Heart right ventricle (tissue), 16 donors: Measurements from ENCODE around the gene UNC13B. TPM values are rescaled to one million over a fixed set of nuclear protein-coding genes. Genes with fewer than 3 reads are reported as not detected.

Experiments used
- ATAC-seq, 8 donors: fragments of 200-7000 bp; cut with Tn5 transposase; one replicate each; pipeline ENCODE4 v1.9.1; 2020; ENCODE audit warnings: mild to moderate bottlenecking in 8 of 8, moderate library complexity in 8 of 8, moderate number of reproducible peaks in 1 of 8
- DNase-seq, 2 donors: peaks; one replicate each; pipeline ENCODE4 v3.0.0-alpha.2; 2020
- H3K27ac ChIP-seq, 10 donors: fragments of 200-600 bp; sonication (generic) in 2 of 10; one replicate each; pipeline versions ENCODE4 v1.5.0 to v1.8.0; 2020 to 2022; ENCODE audit warnings: mild to moderate bottlenecking in 3 of 10
- H3K27me3 ChIP-seq, 7 donors: fragments of 200-600 bp; one replicate each; pipeline ENCODE4 v1.8.0; 2021 to 2022; ENCODE audit warnings: mild to moderate bottlenecking in 2 of 7
- H3K36me3 ChIP-seq, 9 donors: fragments of 200-600 bp; sonication (generic) in 1 of 9; one replicate each; pipeline versions ENCODE4 v1.5.0 to v1.8.0; 2020 to 2022; ENCODE audit warnings: mild to moderate bottlenecking in 2 of 9
- H3K4me1 ChIP-seq, 9 donors: fragments of 200-600 bp; sonication (generic) in 1 of 9; one replicate each; pipeline versions ENCODE4 v1.5.0 to v1.8.0; 2020 to 2022; ENCODE audit warnings: mild to moderate bottlenecking in 4 of 9
- H3K4me3 ChIP-seq, 10 donors: fragments of 200-600 bp; sonication (generic) in 2 of 10; one replicate each; pipeline versions ENCODE4 v1.5.0 to v1.8.0; 2020 to 2022; ENCODE audit warnings: mild to moderate bottlenecking in 7 of 10, moderate library complexity in 2 of 10
- H3K9me3 ChIP-seq, 11 donors: fragments of 200-600 bp in 10 of 11; sonication (generic) in 2 of 11; one replicate each; pipeline versions ENCODE4 v1.5.0 to v1.8.0; 2013 to 2022; ENCODE audit warnings: mild to moderate bottlenecking in 2 of 11, control low read depth in 1 of 11, moderate library complexity in 1 of 11
- CTCF ChIP-seq, 9 donors: fragments of 200-600 bp; sonication (generic) in 2 of 9; IDR thresholded peaks; one replicate each; pipeline versions ENCODE4 v1.5.0 to v1.8.0; 2021 to 2022; ENCODE audit warnings: antibody characterized with exemption in 9 of 9, mild to moderate bottlenecking in 5 of 9, moderate library complexity in 1 of 9
- WGBS, 2 donors: extraction: QIAGEN DNeasy Blood & Tissue Kit; methylation state at CpG; one replicate each; pipeline ENCODE4 v1.1.7; 2013; ENCODE audit warnings: inconsistent platforms in 1 of 2; 5-methylcytosine and 5-hydroxymethylcytosine counted together
- intact Hi-C, 10 donors: fragments of 100-400 bp; cut with DNase I; formaldehyde crosslinking; loops; one replicate each; pipeline versions ENCODE4 v1.11.1 to v1.14.2; 2022
- polyA plus RNA-seq, 2 donors: library from polyadenylated mRNA; stranded (reverse); fragments of 200-250 nt; gene quantifications; one replicate each; pipeline ENCODE4 v1.2.3, GENCODE V29; 2013
- total RNA-seq, 10 donors: library from RNA; stranded (reverse); fragmentation: NEBNext Ultra II Directional in 3 of 10; extraction: Animal tissue kit (Norgen Biotek cat#: 25700) in 3 of 10; gene quantifications; one replicate each; pipeline versions ENCODE4 v1.2.1 to v1.2.4, GENCODE V29; 2021 to 2023
- donor health status: Arrhythmogenic right ventricular cardiomyopathy.
- donor health status: ischemic (EF 13 %, LVEDD 7.1; RV severe dilation, severe dysfunction).
- donor health status: healthy with polysubstance abuse.
- donor health status: DM: no; HTN: yes; CAD: no.
- donor health status: DM: no; HTN: no; CAD: no.
- donor health status: ischemic (EF 25% LVEDD 6.9; RV normal size, moderate dysfunction).
- donor health status: ischemic (EF 25% LVEDD 5.7; RV mildly dilated, moderate dysfunction).
- donor health status: healthy.
- donor health status: DM: yes; HTN: yes; CAD: no.
- donor health status: Ischemic cardiomyopathy.
- donor health status: ischemic (EF 35%, LVEDD 5.7; RV mildly dilated, moderate dysfunction).
- donor health status: nonischemic (EF 11% LVEDD 7.7; RV severe dilation, severe dysfunction).
- donor health status: DM: yes; HTN: yes; CAD: no.
- donor health status: PGD.
- donor health status: ischemic (EF 29% LVEDD 5.4; RV normal size, mild dysfunction).
- donor health status: nonischemic (EF 23%, LVEDD 6.1; RV moderate dilation, normal function).

Gene UNC13B
- total and polyA plus RNA-seq, 12 donors, result 13.1 to 27.1 (median 18.9) TPM

GRCh38 chr9:35380619-35381018, 218.8 kb downstream of the UNC13B start:
- peaks cover 0 to 91% (median 21%) of the 10 kb centered on the region in 9 donors for H3K36me3 ChIP-seq
- DNase-seq (no peak), ATAC-seq (no peak)
- H3K27ac ChIP-seq, result no peak overlapping the region
- no peak overlapping the region for H3K4me3 ChIP-seq
- 93 to 100% methylated on average over 2 of the region's 2 CpGs for WGBS, 2 donors
- intact Hi-C loops, result loop anchor here in 3 of 10 donors (5.0 to 10.0 kb wide), 3 partner anchors 116 to 266 kb away; partner anchors contain the start of gene ATOSB (in 3 of the 3)
- TF ChIP-seq CTCF (IDR thresholded peaks at IDR 0.05), result no peak
- no peaks in the 10 kb centered on the region for H3K27me3 ChIP-seq
- H3K4me1 ChIP-seq, result peaks cover 0 to 21% (median 0%) of the 10 kb centered on the region in 9 donors
- H3K9me3 ChIP-seq, result no peaks in the 10 kb centered on the region

- ATAC-seq (peak in 3 of 8 donors; percentile 41 to 61 (median 49)), DNase-seq (no peak)
- H3K9me3 ChIP-seq, result no peaks in the 10 kb centered on the region
- TF ChIP-seq CTCF (IDR thresholded peaks at IDR 0.05), result peak in 6 of 9 donors; percentile 20 to 51 (median 34)
- no peak overlapping the region for H3K27ac ChIP-seq
- peaks cover 0 to 10% (median 0%) of the 10 kb centered on the region in 9 donors for H3K4me1 ChIP-seq
- no peak overlapping the region for H3K4me3 ChIP-seq
- intact Hi-C loops, result loop anchor here in 2 of 10 donors (10.0 kb wide), 2 partner anchors 120 to 270 kb away; partner anchors contain the start of gene ATOSB (in 2 of the 2)
- 63 to 65% methylated on average over 2 of the region's 2 CpGs for WGBS, 2 donors
- H3K36me3 ChIP-seq, result peaks cover 0 to 99% (median 46%) of the 10 kb centered on the region in 9 donors
- H3K27me3 ChIP-seq, result no peaks in the 10 kb centered on the region
Observed at GRCh38 chr9:35385042-35385441, 223.2 kb downstream of the UNC13B start.

GRCh38 chr9:35395076-35395705, 233.4 kb downstream of the UNC13B start:
- peak in 2 of 8 donors; percentile 29 to 72 for ATAC-seq
- no peak for DNase-seq
- Histone ChIP-seq H3K4me1 (peaks cover 0 to 3% (median 0%) of the 10 kb centered on the region in 9 donors), H3K27me3 (no peaks in the 10 kb centered on the region), H3K27ac (no peak overlapping the region), H3K36me3 (peaks cover 0 to 95% (median 50%) of the 10 kb centered on the region in 9 donors), H3K9me3 (no peaks in the 10 kb centered on the region), H3K4me3 (no peak overlapping the region)
- WGBS, 2 donors, result 92 to 93% methylated on average over 4 of the region's 4 CpGs
- TF ChIP-seq CTCF (IDR thresholded peaks at IDR 0.05), result no peak
- intact Hi-C loops, result loop anchor here in 2 of 10 donors (10.0 kb wide), 1 partner anchor 270 kb away; no protein-coding TSS in a partner anchor

GRCh38 chr9:35395706-35396101, 233.9 kb downstream of the UNC13B start:
- DNase-seq, result no peak
- Histone ChIP-seq H3K27me3 (no peaks in the 10 kb centered on the region), H3K4me1 (peaks cover 0 to 3% (median 0%) of the 10 kb centered on the region in 9 donors), H3K36me3 (peaks cover 0 to 95% (median 50%) of the 10 kb centered on the region in 9 donors), H3K9me3 (no peaks in the 10 kb centered on the region), H3K4me3 (no peak overlapping the region), H3K27ac (no peak overlapping the region)
- ATAC-seq, result no peak
- no peak for TF ChIP-seq CTCF (IDR thresholded peaks at IDR 0.05)
- intact Hi-C loops, result loop anchor here in 2 of 10 donors (10.0 kb wide), 1 partner anchor 271 kb away; no protein-coding TSS in a partner anchor
- WGBS, 2 donors, result 89 to 91% methylated on average over 1 of the region's 1 CpG
